GM12892 (cell line): ENCODE measurements around the gene MRGPRE.

ENCODE experiments used
- POLR2AphosphoS5 ChIP-seq: IDR thresholded peaks from 2 replicates; pipeline ENCODE4 v1.6.1; 2011; ENCODE audit warnings: low read depth, low read length, control low read depth
- TAF1 ChIP-seq: IDR thresholded peaks from 2 replicates; pipeline ENCODE4 v1.6.1; 2011; ENCODE audit warnings: low read depth, mild to moderate bottlenecking, control low read depth, low read length, borderline replicate concordance

- TF ChIP-seq POLR2AphosphoS5, result no peak
- no peak for TF ChIP-seq TAF1
Observed at GRCh38 chr11:3204141-3205015, 27.8 kb downstream of the MRGPRE start.
